Spleen (tissue), 11 donors: ENCODE results near the gene NCF2. TPM values are rescaled to one million over a fixed set of nuclear protein-coding genes. Genes with fewer than 3 reads are reported as not detected.

Experiments used
- DNase-seq: peaks from one replicate; pipeline ENCODE4 v3.0.0-alpha.2; 2020
- H3K27ac ChIP-seq, 8 donors: fragments of 200-600 bp; sonication (generic) in 7 of 8; 1 replicate in 4 of 8; 2 replicates in 4 of 8; pipeline versions ENCODE4 v1.5.0 to v1.8.0; 2016 to 2021; ENCODE audit warnings: inconsistent platforms in 4 of 8, mild to moderate bottlenecking in 4 of 8, moderate library complexity in 1 of 8
- H3K27me3 ChIP-seq, 7 donors: fragments of 200-600 bp; sonication (generic) in 6 of 7; replicated peaks in 1 of 7; 1 replicate in 4 of 7; 2 replicates in 3 of 7; pipeline versions ENCODE4 v1.5.0 to v1.8.0; 2016 to 2021; ENCODE audit warnings: inconsistent platforms in 3 of 7, mild to moderate bottlenecking in 1 of 7
- H3K36me3 ChIP-seq, 6 donors: fragments of 200-600 bp; sonication (generic) in 5 of 6; 1 replicate in 4 of 6; 2 replicates in 2 of 6; pipeline versions ENCODE4 v1.5.0 to v1.8.0; 2016 to 2021; ENCODE audit warnings: inconsistent platforms in 2 of 6
- H3K4me1 ChIP-seq, 6 donors: fragments of 200-600 bp; sonication (generic) in 5 of 6; 1 replicate in 3 of 6; 2 replicates in 3 of 6; pipeline versions ENCODE4 v1.5.0 to v1.8.0; 2016 to 2021; ENCODE audit warnings: inconsistent platforms in 3 of 6
- H3K4me3 ChIP-seq, 8 donors: fragments of 200-600 bp; sonication (generic) in 7 of 8; 1 replicate in 4 of 8; 2 replicates in 4 of 8; pipeline versions ENCODE4 v1.5.0 to v1.8.0; 2016 to 2021; ENCODE audit warnings: inconsistent platforms in 4 of 8, mild to moderate bottlenecking in 4 of 8, moderate library complexity in 2 of 8
- H3K9me3 ChIP-seq, 8 donors: fragments of 200-600 bp; sonication (generic) in 7 of 8; 1 replicate in 4 of 8; 2 replicates in 4 of 8; pipeline versions ENCODE4 v1.5.0 to v1.8.0; 2016 to 2021; ENCODE audit warnings: inconsistent platforms in 4 of 8
- CTCF ChIP-seq, 11 experiments: fragments of 200-600 bp in 7 of 11; fragments of 450-650 bp in 4 of 11; sonication (generic) in 4 of 11; IDR thresholded peaks in 8 of 11; conservative IDR thresholded peaks in 3 of 11; 1 replicate in 7 of 11; 2 replicates in 4 of 11; pipeline versions ENCODE4 v1.4.0 to v1.8.0; 2016 to 2021; ENCODE audit warnings: antibody characterized with exemption in 11 of 11, inconsistent platforms in 4 of 11, mild to moderate bottlenecking in 1 of 11
- POLR2A ChIP-seq, 3 donors: fragments of 450-650 bp; IDR thresholded peaks; one replicate each; pipeline ENCODE4 v1.5.1; 2017; ENCODE audit warnings: antibody characterized with exemption in 3 of 3, mild to moderate bottlenecking in 1 of 3
- POLR2AphosphoS5 ChIP-seq, 3 donors: sonication (generic); formaldehyde crosslinking; IDR thresholded peaks; one replicate each; pipeline ENCODE4 v1.5.1; 2017; ENCODE audit warnings: antibody characterized with exemption in 3 of 3
- WGBS, 5 donors: extraction: QIAGEN DNeasy Blood & Tissue Kit in 3 of 5; methylation state at CpG; one replicate each; pipeline versions ENCODE4 v1.1.5 to v1.1.7; 2013 to 2018; 5-methylcytosine and 5-hydroxymethylcytosine counted together
- intact Hi-C: fragments of 100-400 bp; cut with DNase I; formaldehyde crosslinking; loops from one replicate; pipeline ENCODE4 v1.15.0; 2023; ENCODE audit warnings: low total_unique reads
- polyA plus RNA-seq, 3 donors: library from polyadenylated mRNA; stranded (reverse); fragments of 200-250 nt; gene quantifications; one replicate each; pipeline ENCODE4 v1.2.1, GENCODE V29; 2013
- total RNA-seq, 7 donors: library from RNA; depleted of rRNA in 3 of 7; stranded (reverse); fragments of >200 nt in 3 of 7; fragmentation: NEBNext Ultra II Directional in 4 of 7; extraction: Animal tissue kit (Norgen Biotek cat#: 25700) in 4 of 7; gene quantifications; one replicate each; pipeline versions ENCODE4 v1.1.0 to v1.2.1, GENCODE V29; 2016 to 2021
- donor health status: healthy with polysubstance abuse.
- donor health status: DM: no; HTN: no; CAD: no; lungs with moderate emphysema.
- donor health status: DM: no; HTN: no; CAD: no.
- donor health status: Bipolar disorder and iron deficiency.
- donor health status: healthy.
- donor health status: DM: no; HTN: no; CAD: no.
- donor health status: DM: yes; HTN: yes; CAD: no.

Gene NCF2
- total and polyA plus RNA-seq, 10 donors = 14.9 to 232 (median 99.0) TPM

- peak; percentile 30 for DNase-seq
- intact Hi-C loops = no loop called here
- Histone ChIP-seq H3K9me3 (no peaks in the 10 kb centered on the region), H3K4me1 (peaks cover 0 to 13% (median 9%) of the 10 kb centered on the region in 6 donors), H3K4me3 (no peak overlapping the region), H3K27me3 (no peaks in the 10 kb centered on the region), H3K36me3 (peaks cover 0 to 99% (median 24%) of the 10 kb centered on the region in 6 donors), H3K27ac (no peak overlapping the region)
- no peak for TF ChIP-seq POLR2AphosphoS5 (IDR thresholded peaks at IDR 0.05)
- 79 to 100% (median 92%) methylated on average over 2 of the region's 2 CpGs for WGBS, 5 donors
These were observed 27.6 kb downstream of the NCF2 start for GRCh38 chr1:183562701-183563100.

DNA sequence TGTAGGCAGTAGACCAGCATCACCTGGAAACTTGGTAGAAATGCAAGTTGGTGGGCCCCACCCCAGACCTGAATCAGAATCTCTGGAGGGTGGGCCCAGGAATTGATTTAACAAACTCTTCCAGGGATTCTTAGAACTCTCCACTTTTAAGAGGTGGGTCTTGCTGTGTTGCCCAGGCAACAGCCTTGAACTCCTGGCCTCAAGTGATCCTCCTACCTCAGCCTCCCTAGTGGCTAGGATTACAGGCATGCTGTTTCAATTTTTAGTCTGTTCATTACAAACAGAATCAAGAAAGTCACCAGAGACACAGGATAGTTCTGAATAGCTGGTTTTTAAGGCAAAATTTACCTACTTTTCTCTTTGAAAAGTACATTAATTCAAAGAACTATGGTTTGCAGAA lies 31.2 kb downstream of the NCF2 start:
- no peak for DNase-seq
- intact Hi-C loops = no loop called here
- peaks cover 0 to 11% (median 4%) of the 10 kb centered on the region in 6 donors for H3K4me1 ChIP-seq
- H3K9me3 ChIP-seq = no peaks in the 10 kb centered on the region
- no peak for TF ChIP-seq CTCF (IDR thresholded peaks at IDR 0.05 in 8 of 11, conservative IDR thresholded peaks at IDR 0.05 in 3 of 11)
- no peak for TF ChIP-seq POLR2A (IDR thresholded peaks at IDR 0.05)
- no peak for TF ChIP-seq POLR2AphosphoS5 (IDR thresholded peaks at IDR 0.05)
- no peak overlapping the region for H3K4me3 ChIP-seq
- peaks cover 0 to 100% (median 39%) of the 10 kb centered on the region in 6 donors for H3K36me3 ChIP-seq
- H3K27me3 ChIP-seq = no peaks in the 10 kb centered on the region
- H3K27ac ChIP-seq = no peak overlapping the region

DNA sequence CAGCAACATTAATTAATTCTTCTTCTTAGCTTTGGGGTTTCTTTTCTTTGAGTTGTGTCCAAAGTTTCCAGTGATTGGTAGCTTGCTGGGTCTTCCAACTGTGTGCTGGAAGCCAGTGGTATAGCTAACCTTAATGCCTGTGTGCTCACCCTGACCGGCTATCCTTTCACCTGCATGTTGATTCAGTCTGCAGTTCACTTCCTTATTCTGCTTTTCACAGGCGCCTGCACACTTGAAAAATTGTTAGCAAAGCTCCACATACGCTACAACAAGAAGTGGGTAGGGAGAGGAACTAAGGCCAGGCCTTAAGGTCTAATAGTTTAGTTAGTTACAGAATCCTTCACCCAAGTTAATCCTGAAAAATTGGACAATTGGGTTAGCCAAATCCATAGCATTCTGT lies 35.7 kb downstream of the NCF2 start:
- Histone ChIP-seq H3K27me3 (no peaks in the 10 kb centered on the region), H3K9me3 (no peaks in the 10 kb centered on the region), H3K4me3 (no peak overlapping the region), H3K36me3 (peaks cover 0 to 100% (median 75%) of the 10 kb centered on the region in 6 donors), H3K27ac (peak overlapping the region in 2 of 8 donors; percentile 12 to 21), H3K4me1 (peaks cover 0 to 14% (median 4%) of the 10 kb centered on the region in 6 donors)
- no peak for TF ChIP-seq POLR2AphosphoS5 (IDR thresholded peaks at IDR 0.05)
- peak in 1 of 3 donors; percentile 12 for TF ChIP-seq POLR2A (IDR thresholded peaks at IDR 0.05)
- WGBS, 5 donors = 45 to 63% (median 50%) methylated on average over 3 of the region's 3 CpGs
- intact Hi-C loops = no loop called here
- peak; percentile 27 for DNase-seq

DNA sequence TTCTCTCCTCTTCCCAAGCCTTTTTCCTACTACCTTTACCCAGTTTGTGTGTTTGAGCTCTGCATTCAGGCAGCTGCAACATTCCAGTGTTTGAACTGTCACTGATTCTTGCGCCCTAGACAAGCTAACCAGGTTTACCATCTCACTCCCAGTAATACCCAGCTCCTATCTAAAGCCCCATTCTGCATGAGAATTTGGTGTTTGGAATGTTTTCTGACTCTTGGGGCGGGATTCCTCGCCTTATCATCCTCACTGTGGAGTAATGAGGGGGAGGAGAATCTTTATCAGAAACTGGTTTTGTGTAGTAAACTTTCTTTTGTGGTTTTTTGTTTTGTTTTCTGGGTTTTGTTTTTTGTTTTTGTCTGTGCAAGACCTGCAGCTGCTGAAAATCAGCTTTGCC lies 36.5 kb downstream of the NCF2 start:
- TF ChIP-seq POLR2A (IDR thresholded peaks at IDR 0.05) (no peak), POLR2AphosphoS5 (IDR thresholded peaks at IDR 0.05) (no peak), CTCF (IDR thresholded peaks at IDR 0.05 in 8 of 11, conservative IDR thresholded peaks at IDR 0.05 in 3 of 11) (no peak)
- Histone ChIP-seq H3K36me3 (peaks cover 0 to 100% (median 74%) of the 10 kb centered on the region in 6 donors), H3K4me3 (no peak overlapping the region), H3K4me1 (peaks cover 0 to 14% (median 4%) of the 10 kb centered on the region in 6 donors), H3K9me3 (no peaks in the 10 kb centered on the region), H3K27me3 (no peaks in the 10 kb centered on the region), H3K27ac (no peak overlapping the region)
- intact Hi-C loops = no loop called here
- 92 to 98% (median 95%) methylated on average over 3 of the region's 3 CpGs for WGBS, 5 donors
- no peak for DNase-seq

DNA sequence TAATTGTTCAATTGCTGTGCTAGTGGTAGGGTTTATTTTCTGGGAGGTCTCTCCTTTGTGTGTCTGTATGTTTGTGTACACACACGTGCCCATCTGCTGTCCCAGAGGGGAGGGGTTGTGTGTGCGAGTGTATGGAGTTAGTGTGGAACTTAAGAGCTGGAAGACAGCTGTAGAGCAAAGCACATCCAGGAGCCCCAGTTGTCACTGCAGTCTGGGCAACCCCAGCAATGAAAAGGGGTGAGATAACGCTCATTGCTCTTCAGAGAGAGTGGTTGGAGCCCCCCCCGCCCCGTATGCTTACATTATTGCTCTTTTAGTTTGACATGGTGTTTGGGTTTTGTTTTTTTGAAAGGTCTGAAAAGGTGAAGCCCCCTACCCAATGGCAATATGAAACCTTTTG lies 36.9 kb downstream of the NCF2 start:
- 82 to 94% (median 90%) methylated on average over 4 to 5 of the region's 5 CpGs for WGBS, 5 donors
- TF ChIP-seq POLR2AphosphoS5 (IDR thresholded peaks at IDR 0.05) = no peak
- no peak for TF ChIP-seq POLR2A (IDR thresholded peaks at IDR 0.05)
- TF ChIP-seq CTCF (IDR thresholded peaks at IDR 0.05 in 8 of 11, conservative IDR thresholded peaks at IDR 0.05 in 3 of 11) = no peak
- Histone ChIP-seq H3K9me3 (no peaks in the 10 kb centered on the region), H3K4me1 (peaks cover 0 to 15% (median 4%) of the 10 kb centered on the region in 6 donors), H3K36me3 (peaks cover 0 to 100% (median 75%) of the 10 kb centered on the region in 6 donors), H3K27ac (peak overlapping the region in 1 of 8 donors; percentile 25), H3K27me3 (no peaks in the 10 kb centered on the region), H3K4me3 (no peak overlapping the region)
- intact Hi-C loops = no loop called here
- DNase-seq = peak; percentile 31
